Measurements from ENCODE around the gene GAPT. TPM values are rescaled to one million over a fixed set of nuclear protein-coding genes. Genes with fewer than 3 reads are reported as not detected.

The GAPT gene
- 0.55 TPM for polyA plus RNA-seq (ENCODE audit: insufficient read length)
- long read RNA-seq, donor 1, partial matches to known transcripts: 0 of 1 reads
- long read RNA-seq, donor 1, other reads (novel, unspliced or antisense): 0 of 1 reads
- long read RNA-seq, donor 2: 0 reads
- long read RNA-seq, donor 3: 0 reads
- long read RNA-seq, donor 4: 0 reads
- long read RNA-seq, donor 5, partial matches to known transcripts: 0 of 1 reads
- long read RNA-seq, donor 5, other reads (novel, unspliced or antisense): 0 of 1 reads
- long read RNA-seq, donor 6, partial matches to known transcripts: 0 of 1 reads
- long read RNA-seq, donor 6, other reads (novel, unspliced or antisense): 0 of 1 reads
- long read RNA-seq, donor 7: 0 reads
- long read RNA-seq, donor 8: 0 reads

DNA sequence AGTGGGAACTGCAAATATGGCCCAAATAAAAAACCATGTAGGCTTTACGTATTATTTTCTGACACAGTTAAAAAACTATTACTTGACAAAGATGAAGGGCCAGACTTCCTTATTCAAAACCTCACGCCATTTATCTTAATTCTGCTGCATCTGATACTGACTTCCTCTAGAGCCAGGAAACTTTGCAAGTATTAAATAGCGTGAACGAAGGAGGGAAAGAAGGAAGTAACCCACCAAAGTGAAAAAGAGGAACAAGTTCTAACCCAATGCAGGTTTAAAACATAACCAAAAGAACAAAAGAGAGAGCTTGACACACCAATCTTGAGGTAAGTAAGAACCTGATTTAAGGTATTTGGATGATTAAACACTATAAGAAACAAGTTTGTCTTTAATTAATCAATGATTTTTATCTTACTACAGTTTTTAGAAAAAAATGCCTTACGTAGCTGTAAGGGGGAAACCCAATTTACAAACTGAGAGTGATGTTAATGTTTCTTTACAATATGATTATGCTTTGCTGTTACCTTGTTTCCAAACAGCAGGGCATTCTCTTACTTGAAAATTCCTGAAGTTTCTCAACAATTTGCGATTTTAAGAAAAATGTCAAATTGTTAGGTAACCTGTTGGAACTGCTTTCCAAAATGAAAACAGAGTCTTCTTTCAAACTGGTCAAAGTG is at the start of gene GAPT:
Gene GAPT, plus strand, starts transcription at position 220 of the 677 bp plus-strand sequence. CDS start 3,102 bp downstream, outside the sequence.
- no peak for DNase-seq

GRCh38 chr5:58444805-58445204 is 46.4 kb upstream of the GAPT start:
- DNase-seq: no peak

DNA sequence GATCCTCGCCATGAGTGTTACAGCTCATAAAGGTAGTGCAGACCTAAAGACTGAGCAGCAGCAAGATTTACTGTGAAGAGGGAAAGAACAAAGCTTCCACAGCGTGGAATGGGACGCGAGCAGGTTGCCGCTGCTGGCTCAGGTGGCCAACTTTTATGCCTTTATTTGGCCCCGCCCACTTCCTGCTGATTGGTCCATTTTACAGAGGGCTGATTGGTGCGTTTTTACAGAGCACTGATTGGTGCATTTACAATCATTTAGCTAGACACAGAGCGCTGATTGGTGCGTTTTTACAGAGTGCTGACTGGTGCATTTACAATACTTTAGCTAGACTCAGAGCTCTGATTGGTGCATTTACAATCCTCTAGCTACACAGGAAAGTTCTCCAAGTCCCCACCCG is 45.2 kb upstream of the GAPT start:
- DNase-seq: no peak

DNA sequence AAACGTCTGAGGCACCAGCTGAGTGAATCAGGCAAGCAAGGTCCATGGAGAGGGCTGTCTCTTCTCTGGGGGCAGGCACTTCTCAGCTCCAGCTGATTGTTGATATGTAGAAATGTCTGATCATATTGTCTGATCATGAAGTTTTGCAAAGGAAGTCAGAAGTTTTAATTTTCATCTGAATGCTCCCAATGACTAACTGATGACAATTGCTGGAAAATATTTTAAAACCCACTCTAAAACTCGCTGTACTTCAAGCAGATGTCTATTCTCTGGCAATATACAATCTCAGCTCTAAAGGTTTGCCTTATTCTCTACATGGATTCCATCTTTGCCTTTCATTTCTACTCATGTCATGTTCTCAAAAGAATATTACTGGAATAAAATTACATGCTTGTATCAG is 44.0 kb upstream of the GAPT start:
- no peak for DNase-seq

DNA sequence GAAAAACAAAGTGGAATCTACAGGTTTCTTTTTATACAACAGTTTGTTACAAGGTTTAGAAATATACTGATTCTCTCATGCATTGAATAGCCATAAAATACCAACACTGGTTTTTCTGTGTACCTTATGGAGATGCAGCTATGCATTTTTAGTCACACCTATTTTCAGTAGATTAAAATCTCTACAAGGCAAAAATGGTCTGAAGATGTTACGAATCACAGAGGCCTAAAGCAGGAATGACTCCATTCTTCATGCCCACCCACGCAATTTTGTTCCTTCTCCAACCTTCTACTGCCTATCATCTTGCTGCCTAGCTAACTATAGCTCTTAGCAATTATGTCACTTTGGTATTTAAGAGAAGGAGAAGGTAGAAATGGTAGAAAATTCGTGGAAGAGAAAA is 41.2 kb upstream of the GAPT start:
- DNase-seq: no peak

- DNase-seq: no peak
These were observed 40.2 kb upstream of the GAPT start for GRCh38 chr5:58450811-58451629.

DNA sequence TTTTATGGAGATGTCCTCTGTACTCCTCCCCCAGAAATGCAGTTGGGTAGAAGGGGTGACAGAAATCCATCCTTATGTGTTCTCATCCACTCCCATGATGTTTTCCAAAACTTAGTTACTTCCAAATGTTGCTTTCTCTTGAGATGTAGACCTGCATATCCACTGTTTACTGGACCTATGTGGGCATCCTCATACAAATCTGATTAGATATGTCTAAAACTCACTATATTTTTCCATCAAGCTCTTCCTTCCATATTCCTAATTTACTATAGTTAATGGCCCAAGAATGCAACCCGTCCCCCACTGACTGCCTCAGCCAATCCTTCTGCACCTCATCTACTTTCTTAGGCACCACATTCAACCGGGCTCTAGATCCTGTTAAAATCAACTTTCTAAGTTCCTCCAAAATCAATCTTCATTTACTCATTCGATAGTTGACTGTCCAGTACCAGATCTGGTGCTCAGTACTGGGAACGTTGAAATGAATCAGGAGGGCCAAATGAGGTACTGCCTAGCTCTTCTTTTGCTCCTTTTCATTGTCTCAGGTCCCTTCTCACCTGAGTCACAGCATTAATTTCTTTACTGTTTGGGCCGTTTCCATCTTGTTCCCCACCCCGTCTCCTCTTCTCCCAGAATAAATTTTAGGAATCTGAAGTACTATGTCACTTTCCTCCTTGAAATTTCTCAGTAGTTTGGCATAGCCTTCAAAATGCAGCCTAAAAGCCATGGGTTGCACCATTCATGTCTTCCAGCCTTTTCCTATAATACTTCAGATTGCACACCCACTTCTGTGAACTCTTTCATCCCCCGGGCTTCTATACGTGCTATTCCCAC is 39.3 kb upstream of the GAPT start:
- no peak for DNase-seq

DNA sequence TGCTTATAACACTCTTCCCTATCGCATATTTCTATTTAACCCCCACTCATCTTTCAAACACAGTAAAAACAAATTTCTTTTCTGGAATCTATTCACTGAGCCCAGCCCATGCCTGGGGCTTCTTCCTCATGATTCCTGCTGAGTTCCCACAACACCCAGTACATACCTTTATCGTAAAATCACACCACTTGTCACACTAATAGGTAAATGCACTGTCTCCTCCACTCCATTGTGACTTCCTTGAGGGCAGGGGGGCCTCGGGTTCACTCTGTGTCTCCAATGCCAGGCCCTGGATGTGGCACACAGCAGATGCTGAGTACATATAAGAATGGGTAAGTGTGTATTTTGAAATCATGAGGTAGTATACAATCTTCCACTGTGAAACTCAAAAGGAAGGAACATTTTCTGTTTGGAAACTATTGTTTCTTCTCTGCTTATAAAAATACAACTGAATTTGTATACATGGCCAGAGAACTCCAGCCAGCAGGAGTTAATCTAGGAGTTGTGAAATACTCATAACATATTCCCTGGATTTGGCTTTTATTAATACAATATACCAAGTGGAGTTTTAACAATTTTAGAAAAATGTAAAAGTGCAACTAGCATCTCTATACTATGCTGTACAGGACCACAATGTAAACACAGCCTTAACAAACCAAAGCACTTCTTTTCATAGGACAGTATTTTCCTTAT is 38.5 kb upstream of the GAPT start:
- DNase-seq: no peak

GRCh38 chr5:58453306-58453705 is 37.9 kb upstream of the GAPT start:
- DNase-seq: no peak

- DNase-seq: no peak
These were observed 37.2 kb upstream of the GAPT start for GRCh38 chr5:58454025-58454424.

GRCh38 chr5:58455066-58455465 is 36.2 kb upstream of the GAPT start:
- DNase-seq: no peak

DNA sequence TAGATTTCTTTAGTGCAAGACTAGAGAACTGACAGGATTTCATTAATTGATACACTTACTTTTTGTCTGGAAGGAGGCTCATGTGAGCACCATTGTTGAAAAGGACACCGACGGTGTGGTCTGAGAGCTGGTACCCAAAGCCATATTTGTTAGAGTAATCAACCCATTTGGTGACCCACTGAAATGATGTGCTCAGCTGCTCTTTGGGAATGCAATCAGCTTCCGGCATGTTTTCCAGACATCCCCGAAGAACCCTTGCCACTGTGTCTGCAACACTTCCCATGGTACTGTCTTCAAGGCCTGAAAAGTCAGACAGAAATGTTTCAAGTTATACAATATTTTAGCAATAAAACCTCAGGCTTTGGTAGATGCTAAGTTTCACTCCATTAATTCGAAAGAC is 35.8 kb upstream of the GAPT start:
- no peak for DNase-seq

GRCh38 chr5:58456026-58456425 is 35.2 kb upstream of the GAPT start:
- DNase-seq: no peak

DNA sequence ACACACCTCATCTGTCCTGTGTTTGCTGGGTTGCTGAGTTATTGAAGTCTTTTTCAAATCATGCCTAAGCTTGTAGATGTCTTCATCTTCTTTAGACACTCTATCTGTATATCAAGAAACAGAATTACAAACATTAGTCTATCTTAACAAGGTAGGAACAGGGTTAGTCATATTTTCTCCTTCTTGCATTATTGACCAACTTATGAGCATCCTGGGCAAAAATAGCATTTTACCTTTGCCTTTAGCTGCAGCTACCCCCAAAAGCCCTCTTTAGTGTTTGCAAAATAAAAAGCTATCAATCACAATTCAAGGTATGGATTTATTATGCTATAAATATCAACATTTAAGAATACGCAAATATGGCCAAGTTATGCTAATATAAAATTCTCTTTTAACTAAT is 34.7 kb upstream of the GAPT start:
- no peak for DNase-seq

GRCh38 chr5:58457050-58457449 is 34.2 kb upstream of the GAPT start:
- no peak for DNase-seq

GRCh38 chr5:58458141-58458742 is 33.0 kb upstream of the GAPT start:
- DNase-seq: peak; percentile 11

DNA sequence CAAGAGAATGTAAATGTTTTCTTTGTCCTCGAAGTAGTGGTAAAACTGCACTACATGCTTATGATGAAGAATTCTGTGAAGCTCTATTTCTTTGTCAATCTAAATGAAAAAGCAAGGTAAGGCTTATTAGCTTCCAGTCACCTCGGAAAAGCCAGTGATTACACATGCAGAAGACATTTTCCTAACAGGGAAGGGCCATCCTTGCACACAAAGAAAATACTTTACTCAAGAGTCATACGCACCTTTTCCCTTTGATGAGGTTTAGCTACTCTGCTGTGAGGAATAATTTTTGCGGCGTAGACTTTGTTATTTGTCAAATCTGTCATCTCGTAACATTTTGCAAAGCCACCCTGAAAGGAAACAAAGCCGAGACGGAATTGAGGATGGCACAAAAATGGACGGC is 32.5 kb upstream of the GAPT start:
- DNase-seq: peak; percentile 28

DNA sequence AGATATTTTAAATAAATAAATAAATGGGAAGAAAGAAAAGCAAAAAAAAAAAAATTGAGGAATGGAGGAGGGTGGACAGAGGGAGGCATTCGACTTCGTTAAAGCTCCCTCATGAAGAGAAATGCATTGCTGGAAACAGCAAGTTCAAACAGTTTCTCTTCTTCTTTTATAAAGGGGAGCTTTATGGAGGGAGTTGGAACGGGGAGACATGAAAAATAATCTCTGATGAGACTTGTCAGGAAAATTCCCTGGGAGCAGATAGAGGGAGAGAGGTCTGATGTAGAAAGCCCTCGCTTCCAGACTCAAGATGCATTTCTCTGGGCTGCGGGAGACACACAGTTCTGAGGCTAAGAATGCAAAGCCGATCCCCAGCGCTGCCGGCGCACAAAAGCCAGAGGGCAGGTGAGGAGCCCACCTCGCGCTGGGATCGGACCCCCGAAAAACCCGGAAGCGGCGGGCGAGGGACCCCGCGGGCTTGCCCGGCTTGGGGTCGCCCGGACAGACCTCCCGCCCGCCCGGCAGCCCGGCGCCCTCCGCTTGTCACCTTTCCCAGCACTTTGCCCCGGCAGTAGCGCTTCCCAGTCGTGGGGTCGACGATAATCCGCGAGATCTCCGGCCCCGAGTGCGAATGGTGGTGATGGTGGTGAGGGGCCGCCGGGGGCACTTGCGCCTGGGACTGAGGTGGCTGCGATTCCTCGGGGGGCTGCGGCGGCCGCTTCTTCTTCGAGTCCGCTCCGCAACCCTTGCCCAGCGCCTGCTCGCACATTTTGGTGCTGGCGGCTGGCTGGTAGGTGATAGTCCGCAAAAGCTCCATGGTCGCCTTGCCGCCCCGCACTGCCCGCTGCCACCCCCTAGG is 31.9 kb upstream of the GAPT start:
- peak; percentile 44 for DNase-seq

DNA sequence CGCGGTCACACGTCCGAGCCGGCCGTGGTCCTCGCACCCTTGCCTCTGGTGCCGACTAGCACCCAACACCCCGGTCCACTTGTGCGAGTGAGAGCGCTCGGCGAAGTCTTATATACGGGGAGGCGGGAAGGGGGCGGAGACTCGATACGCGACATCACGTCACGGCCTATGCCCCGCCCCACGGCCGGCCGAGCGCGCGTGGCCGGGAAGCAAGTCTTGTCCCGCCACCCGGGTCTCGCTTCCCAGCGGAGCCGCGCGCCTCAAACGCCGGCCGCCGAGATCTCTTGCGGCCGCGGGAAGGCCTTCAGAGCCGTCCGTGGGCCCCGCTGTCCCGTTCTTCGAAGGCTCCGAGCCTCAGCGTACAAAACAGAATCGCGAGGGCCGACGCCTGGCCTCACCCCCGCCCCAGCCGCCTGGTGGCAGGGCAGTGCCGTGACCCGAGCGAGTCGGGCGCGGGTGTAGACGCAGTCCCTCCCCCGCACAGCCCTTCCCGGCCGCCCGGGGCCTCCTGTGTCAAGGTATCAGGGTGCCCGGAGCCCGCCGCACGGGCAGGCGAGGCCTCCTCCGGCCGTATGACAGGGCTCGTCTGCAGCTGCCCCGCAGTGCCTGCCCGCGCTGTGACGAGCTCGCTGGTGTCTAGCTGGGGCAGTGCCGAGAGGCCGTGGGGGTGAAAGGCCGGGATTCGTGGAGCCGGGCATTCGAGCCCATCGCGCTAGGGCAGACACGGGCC is 31.1 kb upstream of the GAPT start, which contains the start of gene PLK2:
Gene PLK2, minus strand, starts transcription at position 85 of the 730 bp plus-strand sequence. CDS start 127 bp downstream, outside the sequence.
- DNase-seq: peak; percentile 91
